ENCODE data around the gene CLBA1.

CLBA1 gene

DNA sequence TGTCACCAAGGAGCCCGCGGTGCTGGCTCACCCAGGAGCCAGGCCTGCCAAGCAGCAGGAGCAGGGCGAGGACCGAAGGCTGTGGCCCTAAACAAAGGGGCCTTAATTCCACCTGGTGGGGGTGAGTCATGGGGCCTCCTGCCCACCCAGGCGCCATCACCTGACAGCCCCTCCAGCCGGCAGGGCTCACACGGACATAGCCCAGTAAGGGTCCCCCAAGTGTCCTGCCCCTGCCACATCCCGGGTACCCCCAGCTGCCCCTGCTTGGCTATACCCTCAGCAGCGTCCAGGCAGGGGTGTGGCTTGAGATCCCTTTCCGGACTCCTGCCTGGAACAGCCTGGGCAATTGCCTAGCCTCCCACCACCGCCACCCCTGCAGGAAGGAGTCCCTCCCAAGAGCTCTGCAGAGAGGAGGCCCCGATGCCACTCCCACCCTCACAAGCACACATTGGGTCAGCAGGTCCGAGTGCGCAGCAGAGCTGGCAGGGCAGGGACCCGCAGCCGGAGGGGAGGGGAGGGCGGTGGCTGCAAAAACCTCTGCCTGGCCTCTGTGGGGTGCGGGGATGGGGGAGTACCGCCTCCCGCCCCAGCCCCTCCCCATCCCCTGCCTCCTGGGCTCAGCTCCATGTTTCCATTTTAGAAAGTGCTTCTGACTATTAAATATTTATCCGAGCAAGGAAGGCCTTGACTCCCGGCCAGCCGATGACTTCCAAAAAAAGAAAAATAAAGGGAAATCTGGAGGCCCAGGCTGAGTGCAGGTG lies 12.0 kb upstream of the CLBA1 start:
- H3K36me3 ChIP-seq (ENCODE audit: control insufficient read depth, low read depth, low read length) = no peaks in the 10 kb centered on the region
- H3K27me3 ChIP-seq (ENCODE audit: control insufficient read depth, insufficient read depth, low read length) = peaks cover 22% of the 10 kb centered on the region
- H3K9ac ChIP-seq (ENCODE audit: low read length) = no peak overlapping the region
- H3K27ac ChIP-seq (ENCODE audit: low read length) = no peak overlapping the region
- no peaks in the 10 kb centered on the region for H3K9me3 ChIP-seq (ENCODE audit: control insufficient read depth, low read depth, low read length)
- H3K4me1 ChIP-seq (ENCODE audit: control insufficient read depth, low read depth, low read length) = peaks cover 1% of the 10 kb centered on the region
- H3K4me3 ChIP-seq (ENCODE audit: low read length) = no peak overlapping the region

DNA sequence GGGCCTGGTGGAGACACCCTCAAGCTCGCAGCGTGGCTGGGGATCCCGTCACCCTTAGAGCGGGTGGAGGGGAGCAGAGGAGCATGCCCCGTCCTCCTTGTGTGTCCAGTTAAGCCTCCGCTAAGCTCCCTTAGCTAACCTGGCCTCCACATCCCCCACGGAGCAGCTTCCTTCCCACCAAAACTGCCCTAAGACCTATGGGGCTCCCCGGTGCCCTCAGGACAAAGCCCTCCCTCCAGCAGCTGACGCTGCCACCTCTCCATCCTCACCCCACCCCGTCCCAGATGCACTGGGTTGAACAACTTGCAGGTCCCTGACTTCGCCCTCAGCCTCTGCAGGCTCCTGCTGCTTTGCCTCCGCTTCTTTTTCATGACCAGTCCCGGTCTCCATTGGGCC lies 11.4 kb upstream of the CLBA1 start:
- H3K36me3 ChIP-seq (ENCODE audit: control insufficient read depth, low read depth, low read length) = no peaks in the 10 kb centered on the region
- no peaks in the 10 kb centered on the region for H3K9me3 ChIP-seq (ENCODE audit: control insufficient read depth, low read depth, low read length)
- no peak overlapping the region for H3K27ac ChIP-seq (ENCODE audit: low read length)
- H3K4me1 ChIP-seq (ENCODE audit: control insufficient read depth, low read depth, low read length) = no peaks in the 10 kb centered on the region
- H3K9ac ChIP-seq (ENCODE audit: low read length) = no peak overlapping the region
- peaks cover 28% of the 10 kb centered on the region for H3K27me3 ChIP-seq (ENCODE audit: control insufficient read depth, insufficient read depth, low read length)
- no peak overlapping the region for H3K4me3 ChIP-seq (ENCODE audit: low read length)

- no peak overlapping the region for H3K27ac ChIP-seq (ENCODE audit: low read length)
- H3K36me3 ChIP-seq (ENCODE audit: control insufficient read depth, low read depth, low read length) = no peaks in the 10 kb centered on the region
- H3K9me3 ChIP-seq (ENCODE audit: control insufficient read depth, low read depth, low read length) = no peaks in the 10 kb centered on the region
- H3K27me3 ChIP-seq (ENCODE audit: control insufficient read depth, insufficient read depth, low read length) = peaks cover 34% of the 10 kb centered on the region
- H3K4me1 ChIP-seq (ENCODE audit: control insufficient read depth, low read depth, low read length) = no peaks in the 10 kb centered on the region
- no peak overlapping the region for H3K9ac ChIP-seq (ENCODE audit: low read length)
- H3K4me3 ChIP-seq (ENCODE audit: low read length) = no peak overlapping the region
Observed at GRCh38 chr14:104974665-104975390, 10.8 kb upstream of the CLBA1 start.

DNA sequence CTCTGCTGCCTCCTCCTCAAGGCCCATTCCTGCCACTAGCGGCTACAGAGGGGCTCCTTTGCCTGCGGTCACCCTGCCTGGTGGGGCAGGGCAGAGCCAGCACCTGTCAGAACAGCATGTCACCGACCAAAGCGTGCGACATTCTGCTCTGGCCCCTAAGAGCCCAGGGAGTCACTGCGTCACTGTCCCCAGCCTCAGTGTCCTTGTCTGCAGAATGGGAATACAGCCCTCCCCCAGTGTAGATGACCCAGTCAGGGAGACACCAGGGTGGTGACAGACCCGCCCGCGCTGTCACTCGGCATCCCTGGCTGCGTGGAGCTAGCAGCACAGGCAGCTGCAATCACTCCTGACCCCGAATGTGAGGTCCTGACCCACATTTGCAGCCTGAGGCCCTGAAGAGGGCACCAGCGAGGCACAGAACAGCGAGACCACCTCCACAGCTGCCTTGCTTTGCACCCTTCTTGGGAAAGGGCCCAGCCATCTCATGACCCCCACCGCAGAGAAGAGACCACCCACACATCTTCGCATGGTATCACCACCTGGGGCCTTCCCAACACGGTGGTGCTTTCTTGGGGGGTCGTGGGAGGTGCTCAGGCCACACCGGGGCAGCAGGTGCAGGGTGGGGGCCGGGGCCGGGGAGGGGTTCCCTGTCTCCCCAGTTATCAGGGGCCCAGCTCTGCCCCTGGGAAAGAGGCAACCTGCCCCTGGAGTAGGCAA lies 9.9 kb upstream of the CLBA1 start:
- Histone ChIP-seq H3K4me1 (ENCODE audit: control insufficient read depth, low read depth, low read length) (no peaks in the 10 kb centered on the region), H3K27me3 (ENCODE audit: control insufficient read depth, insufficient read depth, low read length) (peaks cover 43% of the 10 kb centered on the region), H3K36me3 (ENCODE audit: control insufficient read depth, low read depth, low read length) (no peaks in the 10 kb centered on the region), H3K4me3 (ENCODE audit: low read length) (no peak overlapping the region), H3K27ac (ENCODE audit: low read length) (no peak overlapping the region), H3K9me3 (ENCODE audit: control insufficient read depth, low read depth, low read length) (no peaks in the 10 kb centered on the region), H3K9ac (ENCODE audit: low read length) (no peak overlapping the region)

DNA sequence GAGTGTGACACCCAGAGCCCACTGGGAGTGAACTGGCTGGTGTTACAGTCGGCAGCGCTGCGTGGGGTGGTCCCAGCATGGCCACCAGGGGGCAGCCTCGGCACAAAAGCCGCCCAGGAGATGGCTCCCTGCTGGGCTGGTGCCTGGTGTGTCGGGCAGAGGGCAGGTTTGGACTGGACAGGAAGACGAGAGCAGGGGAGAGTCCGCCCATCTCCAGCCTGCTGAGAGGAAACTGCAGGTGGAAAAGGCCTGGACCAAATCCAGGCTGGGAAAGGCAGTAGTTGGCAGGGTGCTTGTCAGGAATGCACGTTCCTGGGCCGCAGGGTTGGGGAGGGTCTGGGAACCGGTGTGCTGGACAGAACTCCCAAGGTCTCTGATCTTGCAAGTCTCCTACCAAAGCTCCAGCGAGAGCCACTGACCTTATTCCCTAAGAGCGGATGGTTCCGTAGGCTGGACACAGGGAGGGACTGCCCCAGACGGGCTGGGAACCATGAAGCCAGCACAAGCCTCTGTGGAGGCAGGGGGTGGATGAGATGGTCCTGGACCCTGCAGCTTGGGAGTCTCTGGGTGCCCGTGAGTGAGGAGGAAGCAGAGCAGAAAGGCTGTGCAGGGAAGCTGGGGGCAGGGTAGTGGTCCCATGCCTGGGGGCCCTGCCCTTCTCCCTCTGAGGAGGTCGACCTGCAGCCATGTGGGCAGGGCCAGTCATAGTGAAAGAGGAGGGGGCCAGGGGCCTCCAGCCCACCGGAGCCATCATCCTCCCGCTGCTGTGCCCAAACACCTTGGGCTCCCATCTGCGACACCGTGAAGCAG lies 9.2 kb upstream of the CLBA1 start:
- H3K4me3 ChIP-seq (ENCODE audit: low read length) = no peak overlapping the region
- H3K9me3 ChIP-seq (ENCODE audit: control insufficient read depth, low read depth, low read length) = no peaks in the 10 kb centered on the region
- H3K27me3 ChIP-seq (ENCODE audit: control insufficient read depth, insufficient read depth, low read length) = peaks cover 44% of the 10 kb centered on the region
- H3K27ac ChIP-seq (ENCODE audit: low read length) = no peak overlapping the region
- no peaks in the 10 kb centered on the region for H3K36me3 ChIP-seq (ENCODE audit: control insufficient read depth, low read depth, low read length)
- no peaks in the 10 kb centered on the region for H3K4me1 ChIP-seq (ENCODE audit: control insufficient read depth, low read depth, low read length)
- H3K9ac ChIP-seq (ENCODE audit: low read length) = no peak overlapping the region

DNA sequence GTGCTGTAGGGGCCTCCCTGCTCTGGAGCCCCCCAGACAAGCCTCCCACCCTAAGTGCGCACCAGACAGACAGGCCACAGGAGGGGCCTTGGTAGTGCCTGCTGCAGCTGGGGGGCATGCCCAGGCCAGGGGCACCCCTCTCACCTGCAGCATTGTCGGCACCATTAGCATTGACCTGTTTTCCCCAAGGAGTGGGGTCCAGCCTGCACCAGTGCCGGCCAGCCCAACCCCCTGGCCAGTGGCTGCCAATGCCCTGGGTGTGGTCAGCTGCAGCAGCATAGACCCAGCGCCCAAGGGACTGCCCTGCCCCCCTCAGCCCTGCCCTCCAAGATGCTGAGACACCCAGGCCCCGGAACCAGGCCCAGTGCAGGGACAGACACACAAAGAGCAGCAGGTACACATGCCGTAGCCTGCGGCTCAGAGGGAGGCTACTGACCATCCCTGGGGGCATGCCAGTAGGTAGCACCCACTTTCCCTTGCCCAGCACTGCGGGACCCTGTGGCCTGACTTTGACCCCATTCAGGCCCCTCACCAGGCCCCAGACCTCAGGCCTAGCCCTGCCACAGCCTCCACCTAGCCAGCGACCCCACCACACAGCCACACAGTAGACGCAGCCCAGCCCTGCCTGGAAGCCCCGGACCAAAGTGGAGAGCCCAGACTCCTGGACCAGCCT lies 8.4 kb upstream of the CLBA1 start:
- no peak overlapping the region for H3K9ac ChIP-seq (ENCODE audit: low read length)
- peaks cover 44% of the 10 kb centered on the region for H3K27me3 ChIP-seq (ENCODE audit: control insufficient read depth, insufficient read depth, low read length)
- H3K9me3 ChIP-seq (ENCODE audit: control insufficient read depth, low read depth, low read length) = no peaks in the 10 kb centered on the region
- H3K27ac ChIP-seq (ENCODE audit: low read length) = no peak overlapping the region
- peak overlapping the region; percentile 45 for H3K4me3 ChIP-seq (ENCODE audit: low read length)
- no peaks in the 10 kb centered on the region for H3K36me3 ChIP-seq (ENCODE audit: control insufficient read depth, low read depth, low read length)
- H3K4me1 ChIP-seq (ENCODE audit: control insufficient read depth, low read depth, low read length) = no peaks in the 10 kb centered on the region

- Histone ChIP-seq H3K4me1 (ENCODE audit: control insufficient read depth, low read depth, low read length) (no peaks in the 10 kb centered on the region), H3K4me3 (ENCODE audit: low read length) (peak within 1 kb of the TSS; percentile 45), H3K36me3 (ENCODE audit: control insufficient read depth, low read depth, low read length) (no peaks in the 10 kb centered on the region), H3K9me3 (ENCODE audit: control insufficient read depth, low read depth, low read length) (no peaks in the 10 kb centered on the region), H3K27ac (ENCODE audit: low read length) (no peak within 1 kb of the TSS), H3K9ac (ENCODE audit: low read length) (no peak within 1 kb of the TSS), H3K27me3 (ENCODE audit: control insufficient read depth, insufficient read depth, low read length) (peaks cover 44% of the 10 kb centered on the region)
Observed at GRCh38 chr14:104977681-104978653, 7.6 kb upstream of the CLBA1 start, which contains the start of gene AHNAK2. TSS of gene AHNAK2 (minus strand) at chr14:104978374. CDS start at chr14:104978237, 137 bp downstream.

DNA sequence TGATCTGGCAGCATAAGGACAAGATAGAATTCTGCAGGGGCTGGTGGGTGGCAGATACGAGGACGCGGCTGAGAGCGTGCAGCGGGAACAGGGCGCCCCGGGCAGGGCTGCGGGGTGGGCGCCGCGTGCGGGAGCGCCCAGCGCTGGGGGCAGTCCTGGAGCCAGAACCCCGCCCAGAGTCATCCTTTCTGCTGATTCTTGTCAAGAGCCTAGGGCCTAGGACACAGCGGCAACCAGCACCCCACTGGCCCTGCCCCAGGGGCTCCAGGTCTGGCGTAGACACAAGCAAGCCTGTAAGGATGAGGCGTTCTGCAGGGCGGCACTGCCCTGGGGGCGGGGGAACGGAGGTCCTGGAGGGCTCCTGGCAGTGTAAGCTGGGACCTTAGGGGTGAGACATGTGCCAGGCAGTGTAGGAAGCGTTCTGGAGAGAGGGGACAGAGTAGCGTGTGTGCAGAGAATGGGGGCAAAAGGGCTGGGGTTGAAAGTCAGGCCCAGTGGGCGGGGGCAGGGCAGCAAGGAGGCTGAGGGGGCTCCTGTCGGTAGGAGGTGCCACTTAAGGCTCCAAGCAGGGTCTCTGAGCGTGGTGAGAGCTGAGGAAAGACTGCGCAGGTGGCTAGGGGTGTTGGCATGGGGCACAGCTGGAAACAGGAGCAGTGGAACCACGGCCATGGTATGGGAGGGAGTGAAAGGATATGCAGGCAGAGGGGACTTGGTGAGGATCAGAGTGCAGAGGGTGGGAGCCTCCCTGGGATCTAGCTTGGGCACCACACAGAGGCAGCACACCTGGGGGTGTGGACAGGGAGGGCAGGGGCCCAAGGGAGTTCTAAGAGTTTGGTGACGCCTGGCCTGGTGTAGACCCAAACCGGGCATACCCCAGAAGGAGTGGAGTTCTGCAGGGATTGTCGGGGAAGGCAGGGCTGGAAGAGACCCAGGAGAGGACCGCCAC lies 6.6 kb upstream of the CLBA1 start:
- no peaks in the 10 kb centered on the region for H3K36me3 ChIP-seq (ENCODE audit: control insufficient read depth, low read depth, low read length)
- H3K27me3 ChIP-seq (ENCODE audit: control insufficient read depth, insufficient read depth, low read length) = peaks cover 44% of the 10 kb centered on the region
- H3K27ac ChIP-seq (ENCODE audit: low read length) = no peak overlapping the region
- no peak overlapping the region for H3K9ac ChIP-seq (ENCODE audit: low read length)
- no peaks in the 10 kb centered on the region for H3K4me1 ChIP-seq (ENCODE audit: control insufficient read depth, low read depth, low read length)
- H3K4me3 ChIP-seq (ENCODE audit: low read length) = peak overlapping the region; percentile 45
- no peaks in the 10 kb centered on the region for H3K9me3 ChIP-seq (ENCODE audit: control insufficient read depth, low read depth, low read length)

GRCh38 chr14:104979758-104980610 lies 5.6 kb upstream of the CLBA1 start:
- peaks cover 44% of the 10 kb centered on the region for H3K27me3 ChIP-seq (ENCODE audit: control insufficient read depth, insufficient read depth, low read length)
- H3K27ac ChIP-seq (ENCODE audit: low read length) = no peak overlapping the region
- no peaks in the 10 kb centered on the region for H3K4me1 ChIP-seq (ENCODE audit: control insufficient read depth, low read depth, low read length)

More at GRCh38 chr14:104979758-104980610, 5.6 kb upstream of the CLBA1 start:
- no peak overlapping the region for H3K9ac ChIP-seq (ENCODE audit: low read length)
- no peak overlapping the region for H3K4me3 ChIP-seq (ENCODE audit: low read length)
- no peaks in the 10 kb centered on the region for H3K36me3 ChIP-seq (ENCODE audit: control insufficient read depth, low read depth, low read length)
- no peaks in the 10 kb centered on the region for H3K9me3 ChIP-seq (ENCODE audit: control insufficient read depth, low read depth, low read length)
